OCI-LY3 (cell line): ENCODE data around the gene PRSS27.

Experiments
- H2AFZ ChIP-seq: fragments of 200-600, 300-600 bp; shearing (Covaris generic); 2 replicates; pipeline ENCODE4 v1.6.0; 2014; ENCODE audit warnings: antibody characterized with exemption, low read depth, low read length
- H3K27ac ChIP-seq: fragments of 200-600, 300-600 bp; sonication (generic); 2 replicates; pipeline ENCODE4 v1.5.1; 2014; ENCODE audit warnings: mild to moderate bottlenecking, low read length, moderate library complexity, mixed read lengths
- H3K27me3 ChIP-seq: fragments of 200-600, 300-600 bp; sonication (generic); 2 replicates; pipeline ENCODE4 v1.6.1; 2014; ENCODE audit warnings: low read depth, low read length, mixed read lengths
- H3K36me3 ChIP-seq: fragments of 200-600, 300-600 bp; sonication (generic); replicated peaks from 2 replicates; pipeline ENCODE3; 2014; ENCODE audit warnings: low read depth, low read length, mixed read lengths
- H3K4me1 ChIP-seq: fragments of 300-600, 200-600 bp; sonication (generic); 2 replicates; pipeline ENCODE4 v1.6.1; 2014; ENCODE audit warnings: low read length, mixed read lengths
- H3K4me2 ChIP-seq: fragments of 200-600, 300-600 bp; sonication (generic); 2 replicates; pipeline ENCODE4 v1.6.1; 2014; ENCODE audit warnings: low read length, mixed read lengths
- H3K4me3 ChIP-seq: fragments of 300-600, 200-600 bp; sonication (generic); 2 replicates; pipeline ENCODE4 v1.5.1; 2014; ENCODE audit warnings: antibody characterized with exemption, mild to moderate bottlenecking, low read length, moderate library complexity
- H3K79me2 ChIP-seq: fragments of 300-600, 200-600 bp; shearing (Covaris generic); 2 replicates; pipeline ENCODE4 v1.6.1; 2014; ENCODE audit warnings: mild to moderate bottlenecking, low read length, mixed read lengths
- H3K9ac ChIP-seq: fragments of 300-600, 200-600 bp; shearing (Covaris generic); 2 replicates; pipeline ENCODE4 v1.6.0; 2014; ENCODE audit warnings: mild to moderate bottlenecking, low read length, moderate library complexity
- H3K9me3 ChIP-seq: fragments of 200-600, 300-600 bp; shearing (Covaris generic); 2 replicates; pipeline ENCODE4 v1.6.1; 2014; ENCODE audit warnings: low read length, mixed read lengths; ENCODE audit not compliant: insufficient read depth
- H4K20me1 ChIP-seq: fragments of 200-600, 300-600 bp; sonication (generic); 2 replicates; pipeline ENCODE4 v1.6.1; 2016; ENCODE audit warnings: low read length, mixed read lengths; ENCODE audit not compliant: insufficient read depth
- EZH2phosphoT487 ChIP-seq: fragments of 200-600 bp; shearing (Covaris generic); IDR thresholded peaks from 2 replicates; pipeline ENCODE4 v1.6.1; 2018; ENCODE audit warnings: antibody characterized with exemption, mixed run types, low read depth
- TF ChIP-seq, protein P1 (sequence below): fragments of 200-600, 300-600 bp; sonication (generic); IDR thresholded peaks from 2 replicates; pipeline ENCODE4 v1.5.1; 2014; ENCODE audit warnings: antibody characterized with exemption, low read length, low read depth

The PRSS27 gene

GRCh38 chr16:2761472-2761871 lies 41.4 kb upstream of the PRSS27 start:
- Histone ChIP-seq H3K27ac (no peak overlapping the region), H3K9me3 (no peaks in the 10 kb centered on the region), H3K4me1 (peaks cover 2% of the 10 kb centered on the region; the same call in 1 of the 2 replicates), H3K4me3 (no peak overlapping the region), H3K9ac (no peak overlapping the region), H3K79me2 (peaks cover 100% of the 10 kb centered on the region), H3K4me2 (no peak overlapping the region), H4K20me1 (peaks cover 90% of the 10 kb centered on the region), H2AFZ (no peak overlapping the region), H3K36me3 (peaks cover 91% of the 10 kb centered on the region), H3K27me3 (no peaks in the 10 kb centered on the region)
- TF ChIP-seq, protein P1, sequence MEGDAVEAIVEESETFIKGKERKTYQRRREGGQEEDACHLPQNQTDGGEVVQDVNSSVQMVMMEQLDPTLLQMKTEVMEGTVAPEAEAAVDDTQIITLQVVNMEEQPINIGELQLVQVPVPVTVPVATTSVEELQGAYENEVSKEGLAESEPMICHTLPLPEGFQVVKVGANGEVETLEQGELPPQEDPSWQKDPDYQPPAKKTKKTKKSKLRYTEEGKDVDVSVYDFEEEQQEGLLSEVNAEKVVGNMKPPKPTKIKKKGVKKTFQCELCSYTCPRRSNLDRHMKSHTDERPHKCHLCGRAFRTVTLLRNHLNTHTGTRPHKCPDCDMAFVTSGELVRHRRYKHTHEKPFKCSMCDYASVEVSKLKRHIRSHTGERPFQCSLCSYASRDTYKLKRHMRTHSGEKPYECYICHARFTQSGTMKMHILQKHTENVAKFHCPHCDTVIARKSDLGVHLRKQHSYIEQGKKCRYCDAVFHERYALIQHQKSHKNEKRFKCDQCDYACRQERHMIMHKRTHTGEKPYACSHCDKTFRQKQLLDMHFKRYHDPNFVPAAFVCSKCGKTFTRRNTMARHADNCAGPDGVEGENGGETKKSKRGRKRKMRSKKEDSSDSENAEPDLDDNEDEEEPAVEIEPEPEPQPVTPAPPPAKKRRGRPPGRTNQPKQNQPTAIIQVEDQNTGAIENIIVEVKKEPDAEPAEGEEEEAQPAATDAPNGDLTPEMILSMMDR: no peak
- TF ChIP-seq EZH2phosphoT487: no peak

GRCh38 chr16:2757344-2757743 lies 37.3 kb upstream of the PRSS27 start:
- no peak overlapping the region for H3K4me3 ChIP-seq
- no peaks in the 10 kb centered on the region for H3K9me3 ChIP-seq
- H3K9ac ChIP-seq: no peak overlapping the region
- H3K4me1 ChIP-seq: peaks cover 28% of the 10 kb centered on the region
- peaks cover 88% of the 10 kb centered on the region for H3K36me3 ChIP-seq
- TF ChIP-seq EZH2phosphoT487: no peak
- TF ChIP-seq, protein P1: no peak
- H3K79me2 ChIP-seq: peaks cover 99% of the 10 kb centered on the region
- H3K27me3 ChIP-seq: no peaks in the 10 kb centered on the region
- H3K27ac ChIP-seq: no peak overlapping the region
- H3K4me2 ChIP-seq: no peak overlapping the region
- peaks cover 87% of the 10 kb centered on the region for H4K20me1 ChIP-seq
- H2AFZ ChIP-seq: no peak overlapping the region

DNA sequence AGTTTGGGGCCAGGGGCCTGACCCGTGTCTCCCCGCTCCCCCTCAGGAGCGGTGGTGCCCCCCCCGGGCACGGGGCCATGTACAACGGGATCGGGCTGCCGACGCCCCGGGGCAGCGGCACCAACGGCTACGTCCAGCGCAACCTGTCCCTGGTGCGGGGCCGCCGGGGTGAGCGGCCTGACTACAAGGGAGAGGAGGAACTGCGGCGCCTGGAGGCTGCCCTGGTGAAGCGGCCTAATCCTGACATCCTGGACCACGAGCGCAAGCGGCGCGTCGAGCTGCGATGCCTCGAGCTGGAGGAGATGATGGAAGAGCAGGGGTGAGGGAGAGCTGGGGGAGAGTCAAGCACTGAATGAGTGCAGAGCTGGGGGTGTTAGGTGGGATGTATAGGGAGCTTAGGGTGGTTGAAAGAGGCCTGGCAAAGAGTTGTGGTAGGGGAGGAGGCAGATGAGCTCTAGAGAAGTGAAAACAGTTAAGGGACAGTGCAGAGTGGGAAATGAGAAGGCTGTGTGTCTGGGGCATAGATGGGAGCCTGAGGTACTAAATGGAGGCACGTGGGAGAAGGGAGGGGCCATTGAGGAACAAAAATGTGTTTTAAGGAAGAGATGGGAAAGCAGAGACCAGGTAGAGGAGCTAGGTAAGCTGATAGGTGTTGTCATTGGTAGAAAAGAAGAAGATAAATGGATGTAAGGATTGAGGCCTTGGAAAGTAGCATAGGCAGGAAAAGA lies 36.4 kb upstream of the PRSS27 start:
- H4K20me1 ChIP-seq: peaks cover 78% of the 10 kb centered on the region
- H3K4me1 ChIP-seq: peaks cover 28% of the 10 kb centered on the region
- no peaks in the 10 kb centered on the region for H3K9me3 ChIP-seq
- no peak overlapping the region for H3K4me2 ChIP-seq
- TF ChIP-seq, protein P1: no peak
- TF ChIP-seq EZH2phosphoT487: no peak
- H3K9ac ChIP-seq: no peak overlapping the region
- no peak overlapping the region for H2AFZ ChIP-seq
- H3K79me2 ChIP-seq: peaks cover 92% of the 10 kb centered on the region
- no peak overlapping the region for H3K4me3 ChIP-seq
- H3K36me3 ChIP-seq: peaks cover 79% of the 10 kb centered on the region
- no peak overlapping the region for H3K27ac ChIP-seq
- H3K27me3 ChIP-seq: no peaks in the 10 kb centered on the region

GRCh38 chr16:2755158-2755557 lies 35.1 kb upstream of the PRSS27 start:
- Histone ChIP-seq H3K27me3 (no peaks in the 10 kb centered on the region), H2AFZ (no peak overlapping the region), H3K79me2 (peaks cover 92% of the 10 kb centered on the region), H3K27ac (no peak overlapping the region), H3K4me2 (peak overlapping the region; percentile 99), H3K4me1 (peaks cover 37% of the 10 kb centered on the region), H3K36me3 (peaks cover 69% of the 10 kb centered on the region), H4K20me1 (peaks cover 65% of the 10 kb centered on the region), H3K4me3 (peak overlapping the region; percentile 99), H3K9me3 (no peaks in the 10 kb centered on the region), H3K9ac (peak overlapping the region; percentile 23; the same call in 1 of the 2 replicates)
- TF ChIP-seq EZH2phosphoT487: no peak
- TF ChIP-seq, protein P1: no peak
